CD14-positive monocyte (primary cell): ENCODE measurements around the gene FN1. TPM values are rescaled to one million over a fixed set of nuclear protein-coding genes. Genes with fewer than 3 reads are reported as not detected.

Source experiments
- DNase-seq, 3 donors: peaks; one replicate each; pipeline ENCODE4 v3.0.0-alpha.2; 2011 to 2022
- H2AFZ ChIP-seq: 2 replicates; pipeline ENCODE4 v1.6.0; 2012; ENCODE audit warnings: mild to moderate bottlenecking, low read depth, low read length, inconsistent platforms; ENCODE audit not compliant: insufficient read depth, poor library complexity, severe bottlenecking
- H3K27ac ChIP-seq, 2 donors: 1 replicate in 1 of 2; 2 replicates in 1 of 2; pipeline ENCODE4 v1.5.1; 2012 to 2013; ENCODE audit warnings: low read length in 2 of 2, control low read depth in 1 of 2, inconsistent platforms in 1 of 2, low read depth in 1 of 2, mild to moderate bottlenecking in 1 of 2
- H3K27me3 ChIP-seq, 2 donors: one replicate each; pipeline versions ENCODE4 v1.6.0 to v1.6.1; 2011 to 2013; ENCODE audit warnings: low read length in 2 of 2; ENCODE audit not compliant: control insufficient read depth in 2 of 2, insufficient read depth in 2 of 2
- H3K36me3 ChIP-seq, 2 donors: replicated peaks in 1 of 2; 1 replicate in 1 of 2; 2 replicates in 1 of 2; pipeline versions ENCODE4 v1.5.1 to v1.6.1; 2012 to 2013; ENCODE audit warnings: low read length in 2 of 2, control low read depth in 1 of 2, inconsistent platforms in 1 of 2, mild to moderate bottlenecking in 1 of 2; ENCODE audit not compliant: insufficient read depth in 2 of 2, control insufficient read depth in 1 of 2
- H3K4me1 ChIP-seq, 2 donors: 1 replicate in 1 of 2; 2 replicates in 1 of 2; pipeline versions ENCODE4 v1.5.1 to v1.6.1; 2012 to 2013; ENCODE audit warnings: low read length in 2 of 2, control low read depth in 1 of 2, inconsistent platforms in 1 of 2, mild to moderate bottlenecking in 1 of 2, moderate library complexity in 1 of 2; ENCODE audit not compliant: insufficient read depth in 2 of 2, control insufficient read depth in 1 of 2
- H3K4me2 ChIP-seq: replicated peaks from 2 replicates; pipeline ENCODE3; 2012; ENCODE audit warnings: low read length, moderate library complexity, mild to moderate bottlenecking; ENCODE audit not compliant: poor library complexity, severe bottlenecking; ENCODE audit errors: extremely low read depth
- H3K4me3 ChIP-seq, 3 experiments: fragments of 200-600 bp in 1 of 3; sonication (generic) in 1 of 3; replicated peaks in 1 of 3; 1 replicate in 2 of 3; 2 replicates in 1 of 3; pipeline ENCODE4 v1.5.1; 2011 to 2013; ENCODE audit warnings: low read length in 3 of 3, mild to moderate bottlenecking in 3 of 3, control low read depth in 2 of 3, low read depth in 2 of 3, inconsistent platforms in 1 of 3, moderate library complexity in 1 of 3
- H3K79me2 ChIP-seq: 2 replicates; pipeline ENCODE4 v1.6.0; 2012; ENCODE audit warnings: mild to moderate bottlenecking, control low read depth, inconsistent platforms, low read length, moderate library complexity; ENCODE audit not compliant: insufficient read depth
- H3K9ac ChIP-seq: 2 replicates; pipeline ENCODE4 v1.6.0; 2017; ENCODE audit warnings: low read length, mild to moderate bottlenecking; ENCODE audit not compliant: insufficient read depth, poor library complexity, severe bottlenecking
- H3K9me3 ChIP-seq, 2 donors: replicated peaks in 1 of 2; 1 replicate in 1 of 2; 2 replicates in 1 of 2; pipeline versions ENCODE4 v1.5.1 to v1.6.1; 2012 to 2013; ENCODE audit warnings: low read length in 2 of 2, control low read depth in 1 of 2; ENCODE audit not compliant: control insufficient read depth in 1 of 2, insufficient read depth in 1 of 2
- H4K20me1 ChIP-seq: 2 replicates; pipeline ENCODE4 v1.6.0; 2012; ENCODE audit warnings: mild to moderate bottlenecking, low read length, control low read depth, moderate library complexity; ENCODE audit not compliant: insufficient read depth
- H3K27ac Mint-ChIP-seq, 7 donors: one replicate each; pipeline ENCODE4 v1.8.0; 2020; ENCODE audit warnings: mild to moderate bottlenecking in 7 of 7, mixed read lengths in 7 of 7, moderate library complexity in 6 of 7, inconsistent platforms in 2 of 7
- H3K27me3 Mint-ChIP-seq, 3 donors: one replicate each; pipeline ENCODE4 v1.8.0; 2021 to 2022; ENCODE audit warnings: low read depth in 3 of 3, mild to moderate bottlenecking in 3 of 3, mixed read lengths in 3 of 3, moderate library complexity in 3 of 3, inconsistent platforms in 1 of 3
- H3K36me3 Mint-ChIP-seq, 2 donors: one replicate each; pipeline ENCODE4 v1.8.0; 2020; ENCODE audit warnings: mixed read lengths in 2 of 2, inconsistent platforms in 1 of 2, mild to moderate bottlenecking in 1 of 2
- H3K4me1 Mint-ChIP-seq: one replicate; pipeline ENCODE4 v1.8.0; 2020; ENCODE audit warnings: mild to moderate bottlenecking, mixed read lengths
- H3K4me3 Mint-ChIP-seq, 2 donors: one replicate each; pipeline ENCODE4 v1.8.0; 2020; ENCODE audit warnings: mild to moderate bottlenecking in 2 of 2, mixed read lengths in 2 of 2, moderate library complexity in 1 of 2
- H3K9me3 Mint-ChIP-seq, 7 donors: one replicate each; pipeline ENCODE4 v1.8.0; 2020 to 2022; ENCODE audit warnings: mixed read lengths in 7 of 7, mild to moderate bottlenecking in 6 of 7, moderate library complexity in 6 of 7, inconsistent platforms in 2 of 7
- CTCF ChIP-seq: fragments of 200-600 bp; IDR thresholded peaks from one replicate; pipeline ENCODE4 v1.8.0; 2022; ENCODE audit warnings: antibody characterized with exemption, mild to moderate bottlenecking
- WGBS: methylation state at CpG from one replicate; pipeline ENCODE4 v1.1.5; 2013; ENCODE audit warnings: missing lambda C conversion rate; ENCODE audit not compliant: insufficient coverage; 5-methylcytosine and 5-hydroxymethylcytosine counted together
- intact Hi-C, 2 donors: fragments of 100-400 bp; cut with micrococcal nuclease; formaldehyde crosslinking; loops; one replicate each; pipeline versions ENCODE4 v1.15.0 to v1.15.1; 2023
- polyA plus RNA-seq, 3 donors: library from polyadenylated mRNA; depleted of rRNA in 1 of 3; unstranded in 2 of 3; stranded (reverse) in 1 of 3; fragments of 300-500 nt in 2 of 3; fragments of >200 nt in 1 of 3; fragmentation: Illumina TruSeq in 2 of 3; gene quantifications; 1 replicate in 2 of 3; 2 replicates in 1 of 3; pipeline ENCODE4 v1.2.3, GENCODE V29; 2012 to 2021

The FN1 gene
- polyA plus RNA-seq, 3 donors: 0.21 to 0.72 (median 0.23) TPM

GRCh38 chr2:215415820-215416577, 19.9 kb downstream of the FN1 start:
- DNase-seq: no peak
- H3K9me3 ChIP-seq: no peaks in the 10 kb centered on the region
- no peaks in the 10 kb centered on the region for H3K36me3 ChIP-seq
- intact Hi-C loops: no loop called here
- H4K20me1 ChIP-seq: no peaks in the 10 kb centered on the region
- Mint-ChIP-seq H3K27ac (no peak overlapping the region), H3K9me3 (peaks cover 0 to 3% (median 0%) of the 10 kb centered on the region in 7 donors), H3K4me3 (no peak overlapping the region), H3K4me1 (no peaks in the 10 kb centered on the region), H3K27me3 (peaks cover 0 to 16% (median 6%) of the 10 kb centered on the region in 3 donors), H3K36me3 (no peaks in the 10 kb centered on the region)
- no peaks in the 10 kb centered on the region for H3K79me2 ChIP-seq
- no peak for TF ChIP-seq CTCF
- no peak overlapping the region for H3K4me2 ChIP-seq
- H3K4me1 ChIP-seq: no peaks in the 10 kb centered on the region
- no CpG with 5 or more reads among the region's 1 CpG for WGBS
- H3K27ac ChIP-seq: no peak overlapping the region
- H3K9ac ChIP-seq: no peak overlapping the region
- H3K27me3 ChIP-seq: peaks cover 4 to 11% of the 10 kb centered on the region in 2 donors
- no peak overlapping the region for H3K4me3 ChIP-seq
- no peak overlapping the region for H2AFZ ChIP-seq

GRCh38 chr2:215415218-215415617, 20.6 kb downstream of the FN1 start:
- Histone ChIP-seq H3K79me2 (no peaks in the 10 kb centered on the region), H2AFZ (no peak overlapping the region), H3K4me1 (no peaks in the 10 kb centered on the region), H4K20me1 (no peaks in the 10 kb centered on the region), H3K4me2 (no peak overlapping the region), H3K4me3 (no peak overlapping the region), H3K27ac (no peak overlapping the region), H3K27me3 (peaks cover 4 to 11% of the 10 kb centered on the region in 2 donors), H3K36me3 (no peaks in the 10 kb centered on the region), H3K9ac (no peak overlapping the region), H3K9me3 (no peaks in the 10 kb centered on the region)
- H3K4me1 Mint-ChIP-seq: no peaks in the 10 kb centered on the region
- WGBS: no CpG with 5 or more reads among the region's 1 CpG
- peaks cover 0 to 3% (median 0%) of the 10 kb centered on the region in 7 donors for H3K9me3 Mint-ChIP-seq
- H3K27me3 Mint-ChIP-seq: peaks cover 0 to 12% (median 3%) of the 10 kb centered on the region in 3 donors
- no peak for TF ChIP-seq CTCF
- intact Hi-C loops: no loop called here
- DNase-seq: no peak
- H3K27ac Mint-ChIP-seq: no peak overlapping the region
- no peak overlapping the region for H3K4me3 Mint-ChIP-seq
- no peaks in the 10 kb centered on the region for H3K36me3 Mint-ChIP-seq
